ENCODE measurements around the gene INPP5F. TPM values are rescaled to one million over a fixed set of nuclear protein-coding genes. Genes with fewer than 3 reads are reported as not detected.

Gene INPP5F
- total and polyA plus RNA-seq, 9 of the 15 experiments (the other 6 are each of a cell fraction or from before 2014, with no cell fraction given): 1.6 to 7.3 (median 6.0) TPM

DNA sequence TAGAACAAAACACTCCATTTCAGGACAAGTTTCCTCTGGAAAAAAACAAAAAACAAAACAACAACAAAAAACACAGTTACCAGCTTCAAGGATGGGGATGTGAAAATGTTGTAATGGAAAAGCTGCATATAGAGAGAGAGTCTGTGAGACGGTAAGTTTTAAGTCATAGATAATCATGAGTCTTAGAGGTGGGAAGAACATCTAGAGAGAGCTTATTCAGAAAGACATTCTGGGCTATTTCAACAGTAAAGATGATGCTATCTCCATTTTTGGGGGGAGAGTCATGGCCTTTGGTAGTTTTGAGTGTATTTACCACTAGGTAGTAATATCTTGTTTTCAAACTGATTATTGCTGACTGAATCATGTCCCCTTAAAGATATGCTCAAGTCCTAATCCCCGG is 23.3 kb upstream of the INPP5F start:
- Histone ChIP-seq H3K27ac (ENCODE audit: extremely low read depth, low read depth, low read length) (no peak overlapping the region), H3K27me3 (ENCODE audit: control insufficient read depth in 2 of 2, insufficient read depth in 2 of 2, low read length in 2 of 2) (no peaks in the 10 kb centered on the region), H3K9me1 (ENCODE audit: control insufficient read depth, insufficient read depth, low read length) (no peaks in the 10 kb centered on the region), H4K20me1 (replicated peaks; ENCODE audit: control insufficient read depth, insufficient read depth, low read length) (no peaks in the 10 kb centered on the region), H3K9me3 (replicated peaks; ENCODE audit: control insufficient read depth, insufficient read depth, low read depth, low read length) (no peaks in the 10 kb centered on the region; the same call in 1 of the 2 replicates), H2AFZ (ENCODE audit: low read depth, low read length) (no peak overlapping the region), H3K4me2 (ENCODE audit: insufficient read depth, low read length) (no peak overlapping the region), H3K36me3 (ENCODE audit: control insufficient read depth, insufficient read depth, low read length) (no peaks in the 10 kb centered on the region), H3K4me3 (no peak overlapping the region), H3K9ac (ENCODE audit: insufficient read depth in 1 of 2, low read depth in 2 of 2, low read length in 2 of 2) (no peak overlapping the region), H3K79me2 (ENCODE audit: control insufficient read depth, insufficient read depth, low read length) (no peaks in the 10 kb centered on the region), H3K4me1 (replicated peaks in 1 of 2; ENCODE audit: control insufficient read depth in 2 of 2, insufficient read depth in 2 of 2, low read length in 2 of 2) (no peaks in the 10 kb centered on the region; a peak in 1 of 5 replicates)
- ChIA-PET CTCF (ENCODE audit: low intra/inter-chr PET ratio) (interaction anchor here (0.6 kb wide), 1 partner anchor 11 kb away, joined by 4 read pairs; no protein-coding TSS in a partner anchor), POLR2A (interaction anchor here (0.6 to 1.6 kb wide), 4 partner anchors 24 to 495 kb away, joined by 3 to 4 read pairs (median 3); partner anchors contain the start of genes GRK5 and INPP5F)
- intact Hi-C loops (cut with micrococcal nuclease) (no loop called here), in situ Hi-C loops (cut with MboI) (no loop called here)
- BruUV-seq (replicated peaks): no TSS peak
- 45% methylated on average over 2 of the region's 2 CpGs for WGBS (ENCODE audit: insufficient coverage, low coverage, missing lambda C conversion rate)
- TF ChIP-seq ZNF785 (CRISPR knock-in tag; IDR thresholded peaks at IDR 0.05) (no peak), JUND (IDR thresholded peaks at IDR 0.05; ENCODE audit: borderline replicate concordance, low read depth, low read length) (no peak), JUND (tag; IDR thresholded peaks at IDR 0.05; ENCODE audit: borderline replicate concordance, low read depth, low read length) (no peak), CBFA2T2 (conservative IDR thresholded peaks at IDR 0.05) (no peak), RBM39 (optimal IDR thresholded peaks at IDR 0.05; ENCODE audit: low read depth, low read length) (no peak)
- no peak for DNase-seq (ENCODE audit: extremely low read depth in 1 of 4, low spot score in 3 of 4)
- no peak for ATAC-seq
- no peak for FAIRE-seq

DNA sequence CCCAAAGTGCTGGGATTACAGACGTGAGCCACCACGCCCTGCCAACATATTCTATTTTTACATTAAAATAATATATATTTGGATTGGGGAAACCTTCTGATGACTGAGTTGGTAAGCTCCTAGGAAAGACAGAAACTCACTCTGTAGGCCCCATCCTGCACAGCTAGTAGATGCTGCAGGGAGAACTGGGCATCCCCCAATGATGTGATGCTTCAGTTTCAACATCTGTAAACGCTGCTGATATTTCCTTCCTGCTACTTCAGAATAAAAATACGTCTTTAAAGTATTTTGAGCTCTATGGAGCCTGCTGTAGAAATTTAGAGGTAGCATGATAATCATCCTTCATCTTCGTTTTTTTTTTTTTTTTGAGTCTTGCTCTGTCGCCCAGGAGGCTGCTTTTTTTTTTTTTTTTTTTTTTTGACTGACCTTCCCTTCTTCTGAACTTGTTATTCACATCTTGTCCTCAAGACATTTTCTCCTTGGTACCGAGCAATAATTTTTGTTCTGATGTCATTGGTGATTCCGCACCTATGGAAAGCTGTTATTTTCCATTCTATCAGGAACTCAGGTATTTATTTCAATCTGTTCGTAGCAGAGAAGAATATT is 21.8 kb upstream of the INPP5F start:
- Histone ChIP-seq H2AFZ (ENCODE audit: low read depth, low read length) (no peak overlapping the region), H3K9me1 (ENCODE audit: control insufficient read depth, insufficient read depth, low read length) (no peaks in the 10 kb centered on the region), H3K27me3 (ENCODE audit: control insufficient read depth in 2 of 2, insufficient read depth in 2 of 2, low read length in 2 of 2) (no peaks in the 10 kb centered on the region), H4K20me1 (replicated peaks; ENCODE audit: control insufficient read depth, insufficient read depth, low read length) (no peaks in the 10 kb centered on the region), H3K9me3 (replicated peaks; ENCODE audit: control insufficient read depth, insufficient read depth, low read depth, low read length) (no peaks in the 10 kb centered on the region; the same call in 1 of the 2 replicates), H3K4me2 (ENCODE audit: insufficient read depth, low read length) (no peak overlapping the region), H3K36me3 (ENCODE audit: control insufficient read depth, insufficient read depth, low read length) (no peaks in the 10 kb centered on the region), H3K9ac (ENCODE audit: insufficient read depth in 1 of 2, low read depth in 2 of 2, low read length in 2 of 2) (no peak overlapping the region), H3K4me3 (no peak overlapping the region), H3K4me1 (replicated peaks in 1 of 2; ENCODE audit: control insufficient read depth in 2 of 2, insufficient read depth in 2 of 2, low read length in 2 of 2) (no peaks in the 10 kb centered on the region; a peak in 1 of 5 replicates), H3K79me2 (ENCODE audit: control insufficient read depth, insufficient read depth, low read length) (no peaks in the 10 kb centered on the region), H3K27ac (ENCODE audit: extremely low read depth, low read depth, low read length) (no peak overlapping the region)
- in situ Hi-C loops (cut with MboI) (no loop called here), intact Hi-C loops (cut with micrococcal nuclease) (no loop called here)
- no peak for TF ChIP-seq ARID2 (IDR thresholded peaks at IDR 0.05)
- TF ChIP-seq ZNF212 (CRISPR knock-in tag; IDR thresholded peaks at IDR 0.05): no peak
- TF ChIP-seq ZBTB17 (CRISPR knock-in tag; IDR thresholded peaks at IDR 0.05): no peak
- no peak for TF ChIP-seq ASH1L (IDR thresholded peaks at IDR 0.05; ENCODE audit: borderline replicate concordance, low read depth, partially characterized antibody)
- TF ChIP-seq HMG20B (CRISPR knock-in tag; IDR thresholded peaks at IDR 0.05): no peak
- no peak for TF ChIP-seq CREM (IDR thresholded peaks at IDR 0.05; ENCODE audit: low read depth)
- no peak for TF ChIP-seq ZNF175 (CRISPR knock-in tag; IDR thresholded peaks at IDR 0.05; ENCODE audit: low read depth)
- TF ChIP-seq GABPB2 (CRISPR knock-in tag; conservative IDR thresholded peaks at IDR 0.05): no peak
- TF ChIP-seq STAG1 (CRISPR knock-in tag; IDR thresholded peaks at IDR 0.05; ENCODE audit: borderline replicate concordance): no peak
- no peak for TF ChIP-seq ZFX (CRISPR knock-in tag; IDR thresholded peaks at IDR 0.05)
- no peak for TF ChIP-seq TFAM (CRISPR knock-in tag; conservative IDR thresholded peaks at IDR 0.05)
- TF ChIP-seq ESRRA (IDR thresholded peaks at IDR 0.05; ENCODE audit: borderline replicate concordance, low read depth): no peak
- DNase-seq (ENCODE audit: extremely low read depth in 1 of 4, low spot score in 3 of 4) (no peak), FAIRE-seq (no peak), ATAC-seq (no peak)
- BruUV-seq (replicated peaks): no TSS peak
- WGBS (ENCODE audit: insufficient coverage, low coverage, missing lambda C conversion rate): 52% methylated on average over 7 of the region's 9 CpGs
- ChIA-PET POLR2A (interaction anchor here (1.4 kb wide), 1 partner anchor 10 kb away, joined by 4 read pairs; no protein-coding TSS in a partner anchor), CTCF (ENCODE audit: low intra/inter-chr PET ratio) (no interaction called here)

Measured in K562 (cell line).